NCI-H510A treated with DMSO at 0.1 percent for 48 hours (cell line): ENCODE data around the gene FAM111A.
A peak's percentile ranks its signal among the peaks of the same experiment; 100 is the strongest.
"Not testable (repeated sequence)": the region's sequence is repeated elsewhere in the genome, so short reads cannot be mapped to it uniquely, and the experiment has no call there.

Source experiments
- DNase-seq: peaks from one replicate; lab custom pipeline; 2025; lab: John Stamatoyannopoulos, UW

Gene FAM111A, protein sequence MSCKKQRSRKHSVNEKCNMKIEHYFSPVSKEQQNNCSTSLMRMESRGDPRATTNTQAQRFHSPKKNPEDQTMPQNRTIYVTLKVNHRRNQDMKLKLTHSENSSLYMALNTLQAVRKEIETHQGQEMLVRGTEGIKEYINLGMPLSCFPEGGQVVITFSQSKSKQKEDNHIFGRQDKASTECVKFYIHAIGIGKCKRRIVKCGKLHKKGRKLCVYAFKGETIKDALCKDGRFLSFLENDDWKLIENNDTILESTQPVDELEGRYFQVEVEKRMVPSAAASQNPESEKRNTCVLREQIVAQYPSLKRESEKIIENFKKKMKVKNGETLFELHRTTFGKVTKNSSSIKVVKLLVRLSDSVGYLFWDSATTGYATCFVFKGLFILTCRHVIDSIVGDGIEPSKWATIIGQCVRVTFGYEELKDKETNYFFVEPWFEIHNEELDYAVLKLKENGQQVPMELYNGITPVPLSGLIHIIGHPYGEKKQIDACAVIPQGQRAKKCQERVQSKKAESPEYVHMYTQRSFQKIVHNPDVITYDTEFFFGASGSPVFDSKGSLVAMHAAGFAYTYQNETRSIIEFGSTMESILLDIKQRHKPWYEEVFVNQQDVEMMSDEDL

GRCh38 chr11:59142530-59143507, at the start of gene FAM111A:
Gene FAM111A, plus strand, starts transcription at chr11:59142856. Its CDS starts 6,017 bp downstream, at chr11:59148873.
- peak; percentile 85 for DNase-seq

- DNase-seq: not testable (repeated sequence)
These were observed 49.1 kb upstream of the FAM111A start for GRCh38 chr11:59093576-59093975.

GRCh38 chr11:59095225-59095624, 47.4 kb upstream of the FAM111A start:
- DNase-seq: not testable (repeated sequence)

DNA sequence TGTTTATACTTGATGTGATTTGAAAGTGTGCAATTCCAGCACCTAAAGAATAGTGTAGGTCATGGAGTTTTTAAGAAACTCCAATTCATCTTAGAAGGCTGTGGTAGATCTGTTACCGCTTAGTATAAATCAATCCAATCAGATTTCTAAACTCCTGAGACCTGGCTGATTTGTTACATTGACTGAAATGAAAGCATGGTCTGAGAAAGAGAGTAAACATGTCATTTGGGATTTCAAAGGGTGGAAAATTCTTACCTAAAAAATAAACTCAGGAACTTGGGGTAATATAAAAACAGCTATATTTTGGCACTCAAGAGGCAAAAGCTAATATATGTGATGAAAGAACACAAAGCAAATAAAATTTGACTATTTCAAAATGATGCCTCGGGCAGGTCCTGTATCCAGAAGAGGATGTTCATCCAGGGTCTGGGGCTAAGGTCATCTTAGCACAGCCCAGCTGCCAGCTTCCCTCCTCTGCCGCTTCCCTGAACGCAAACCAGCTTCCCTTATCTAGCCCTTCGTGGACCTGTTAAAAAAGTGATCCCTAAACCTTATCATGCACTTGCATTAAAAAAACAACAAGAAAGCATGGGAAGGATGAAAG, 46.6 kb upstream of the FAM111A start:
- not testable (repeated sequence) for DNase-seq

- DNase-seq: no peak
These were observed 45.4 kb upstream of the FAM111A start for GRCh38 chr11:59097113-59097708.

- not testable (repeated sequence) for DNase-seq
These were observed 44.7 kb upstream of the FAM111A start for GRCh38 chr11:59097938-59098337.

- DNase-seq: no peak
These were observed 40.3 kb upstream of the FAM111A start for GRCh38 chr11:59102259-59102765.

DNA sequence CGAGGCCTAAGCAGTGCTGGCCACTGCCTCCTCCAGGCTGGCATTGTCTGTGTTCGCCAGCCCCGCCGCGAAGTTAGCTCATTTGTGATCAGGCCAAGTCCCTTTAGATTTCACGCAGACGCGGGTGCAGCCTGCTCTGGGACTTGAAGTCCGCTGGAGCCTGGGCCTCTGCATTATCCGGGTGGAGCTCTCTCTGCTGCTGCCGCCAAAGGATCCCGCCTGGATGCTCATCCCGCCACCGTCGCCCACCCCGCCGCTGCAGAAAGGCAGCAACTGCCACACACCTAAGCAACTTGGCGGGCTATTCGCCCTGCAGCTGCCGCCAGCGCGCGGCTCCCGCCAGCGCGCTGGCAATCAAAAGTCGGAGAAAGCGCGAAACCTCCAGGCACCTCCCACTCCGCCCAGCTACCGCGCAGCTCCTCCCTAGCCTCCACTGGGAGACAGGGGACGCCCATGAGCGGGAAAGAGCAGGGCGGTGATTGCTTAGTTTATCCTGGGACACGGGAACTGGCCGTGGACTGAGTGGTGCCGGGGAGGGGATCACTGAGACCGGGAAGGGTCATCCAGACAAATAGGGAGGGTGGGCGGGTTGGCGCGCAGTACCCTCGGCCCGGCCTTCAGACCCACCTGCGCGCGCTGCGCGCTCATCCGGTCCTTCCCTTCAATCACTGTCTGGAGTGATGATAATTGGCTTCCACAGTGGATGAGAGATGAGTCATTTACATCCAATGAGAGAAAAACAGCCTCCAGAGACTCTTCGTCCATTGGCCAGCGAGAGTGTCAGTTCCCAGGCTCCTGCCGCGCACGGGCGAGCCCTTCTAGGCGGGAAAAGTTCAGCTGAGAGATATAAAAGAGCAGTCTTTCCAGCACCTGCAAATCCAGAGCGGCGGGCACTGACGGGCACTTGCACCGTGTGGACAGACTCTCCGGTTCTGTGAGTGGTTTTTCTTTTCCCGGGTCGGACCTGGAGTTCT, 36.0 kb upstream of the FAM111A start, which contains the start of gene FAM111B:
Gene FAM111B, plus strand, starts transcription at position 875 of the 974 bp plus-strand sequence. CDS start 2,389 bp downstream, outside the sequence.
- DNase-seq: peak; percentile 94

- peak; percentile 11 for DNase-seq
These were observed 34.9 kb upstream of the FAM111A start for GRCh38 chr11:59107721-59108120.

- DNase-seq: no peak
These were observed 30.2 kb upstream of the FAM111A start for GRCh38 chr11:59112494-59112893.

GRCh38 chr11:59114344-59114743, 28.3 kb upstream of the FAM111A start:
- DNase-seq: no peak

DNA sequence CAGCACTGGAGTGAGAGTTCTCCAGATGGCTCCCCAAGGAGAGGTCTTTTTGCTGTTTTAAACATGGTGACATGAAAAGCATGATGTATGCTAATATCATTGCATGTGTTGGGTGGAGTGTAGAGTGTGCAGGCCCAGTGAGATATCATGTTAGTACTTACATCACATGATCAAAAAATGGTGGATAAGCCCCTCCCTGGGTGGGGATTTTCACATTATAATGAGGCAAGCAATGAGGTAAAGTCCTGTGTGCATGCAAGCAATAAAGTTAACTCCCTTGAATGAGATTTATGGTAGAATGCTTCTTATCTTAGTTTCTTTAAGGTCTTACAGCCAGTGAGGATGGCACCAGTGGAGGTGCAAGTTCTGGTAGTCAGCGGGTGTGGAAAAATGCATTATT, 27.1 kb upstream of the FAM111A start:
- no peak for DNase-seq

DNA sequence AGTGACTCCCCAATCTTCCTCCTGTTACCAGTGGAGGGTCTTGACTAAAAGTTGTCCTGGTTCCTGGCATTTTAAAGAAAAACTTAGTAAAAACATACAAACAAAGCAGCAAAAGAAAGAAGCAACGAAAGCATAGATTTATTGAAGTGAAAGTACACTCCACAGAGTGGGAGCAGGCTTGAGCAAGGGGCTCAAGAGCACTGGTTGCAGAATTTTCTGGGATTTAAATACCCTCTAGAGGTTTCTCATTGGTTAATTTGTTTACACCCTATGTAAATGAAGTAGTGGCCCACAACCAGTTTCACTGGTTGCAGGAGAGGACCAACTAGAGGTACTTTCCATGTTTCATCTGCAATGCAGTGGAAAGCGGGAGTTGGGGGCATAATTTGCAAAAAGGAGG, 24.9 kb upstream of the FAM111A start:
- no peak for DNase-seq

- DNase-seq: no peak
These were observed 22.8 kb upstream of the FAM111A start for GRCh38 chr11:59119826-59120225.

- DNase-seq: peak; percentile 76
These were observed 6.8 kb upstream of the FAM111A start for GRCh38 chr11:59135648-59136461.

DNA sequence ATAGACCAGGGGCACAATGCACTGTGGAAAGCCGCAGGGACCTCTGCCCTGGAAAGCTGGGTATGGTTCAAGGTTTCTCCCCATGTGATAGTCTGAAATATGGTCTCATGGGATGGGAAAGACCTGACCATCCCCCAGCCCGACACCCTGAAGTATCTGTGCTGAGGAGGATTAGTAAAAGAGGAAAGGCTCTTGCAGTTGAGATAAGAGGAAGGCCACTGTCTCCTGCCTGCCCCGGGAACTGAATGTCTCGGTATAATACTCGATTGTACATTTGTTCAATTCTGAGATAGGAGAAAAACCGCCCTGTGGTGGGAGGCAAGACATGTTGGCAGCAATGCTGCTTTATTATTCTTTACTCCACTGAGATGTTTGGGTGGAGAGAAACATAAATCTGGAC, 6.1 kb upstream of the FAM111A start:
- not testable (repeated sequence) for DNase-seq

DNA sequence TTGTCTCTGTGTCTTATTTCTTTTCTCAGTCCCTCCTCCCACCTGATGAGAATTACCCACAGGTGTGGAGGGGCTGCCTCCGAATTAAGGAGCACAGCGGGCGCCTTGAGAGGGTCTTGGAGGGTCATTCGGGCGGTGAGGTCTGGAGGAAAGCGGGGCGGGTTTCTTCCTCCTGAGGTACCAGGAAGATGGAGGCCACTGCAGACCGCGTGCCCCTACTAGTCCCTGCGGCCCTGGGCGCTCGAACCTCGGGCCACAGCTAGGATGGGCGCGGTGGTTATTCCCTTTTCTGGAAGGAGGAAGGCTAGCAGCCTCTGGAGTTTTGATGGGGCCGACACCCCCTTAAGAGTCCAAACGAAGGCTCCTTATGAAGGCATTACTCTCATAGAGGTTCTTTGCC, 5.5 kb upstream of the FAM111A start:
- no peak for DNase-seq

- DNase-seq: no peak
These were observed 4.0 kb upstream of the FAM111A start for GRCh38 chr11:59138643-59139042.

DNA sequence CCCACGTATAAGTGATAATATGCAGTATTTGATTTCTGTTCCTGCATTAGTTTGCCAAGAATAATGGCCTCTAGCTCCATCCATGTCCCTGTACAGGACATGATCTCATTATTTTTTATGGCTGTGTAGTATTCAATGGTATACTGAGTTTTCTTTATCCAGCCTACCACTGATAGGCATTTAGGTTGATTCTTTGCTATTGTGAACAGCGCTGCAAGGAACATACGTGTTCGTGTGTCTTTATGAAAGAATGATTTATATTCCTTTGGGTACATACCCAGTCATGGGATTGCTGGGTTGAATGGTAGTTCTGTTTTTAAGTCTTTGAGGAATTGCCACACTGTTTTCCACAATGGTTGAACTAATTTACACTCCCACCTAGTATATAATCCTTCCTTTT, 1.5 kb upstream of the FAM111A start:
- no peak for DNase-seq
